ENCODE data around the gene HLA-DPA1. TPM values are rescaled to one million over a fixed set of nuclear protein-coding genes. Genes with fewer than 3 reads are reported as not detected.
A peak's percentile ranks its signal among the peaks of the same experiment; 100 is the strongest.

HLA-DPA1 gene
- total RNA-seq, 1 experiment from 2014 or later = not detected

DNA sequence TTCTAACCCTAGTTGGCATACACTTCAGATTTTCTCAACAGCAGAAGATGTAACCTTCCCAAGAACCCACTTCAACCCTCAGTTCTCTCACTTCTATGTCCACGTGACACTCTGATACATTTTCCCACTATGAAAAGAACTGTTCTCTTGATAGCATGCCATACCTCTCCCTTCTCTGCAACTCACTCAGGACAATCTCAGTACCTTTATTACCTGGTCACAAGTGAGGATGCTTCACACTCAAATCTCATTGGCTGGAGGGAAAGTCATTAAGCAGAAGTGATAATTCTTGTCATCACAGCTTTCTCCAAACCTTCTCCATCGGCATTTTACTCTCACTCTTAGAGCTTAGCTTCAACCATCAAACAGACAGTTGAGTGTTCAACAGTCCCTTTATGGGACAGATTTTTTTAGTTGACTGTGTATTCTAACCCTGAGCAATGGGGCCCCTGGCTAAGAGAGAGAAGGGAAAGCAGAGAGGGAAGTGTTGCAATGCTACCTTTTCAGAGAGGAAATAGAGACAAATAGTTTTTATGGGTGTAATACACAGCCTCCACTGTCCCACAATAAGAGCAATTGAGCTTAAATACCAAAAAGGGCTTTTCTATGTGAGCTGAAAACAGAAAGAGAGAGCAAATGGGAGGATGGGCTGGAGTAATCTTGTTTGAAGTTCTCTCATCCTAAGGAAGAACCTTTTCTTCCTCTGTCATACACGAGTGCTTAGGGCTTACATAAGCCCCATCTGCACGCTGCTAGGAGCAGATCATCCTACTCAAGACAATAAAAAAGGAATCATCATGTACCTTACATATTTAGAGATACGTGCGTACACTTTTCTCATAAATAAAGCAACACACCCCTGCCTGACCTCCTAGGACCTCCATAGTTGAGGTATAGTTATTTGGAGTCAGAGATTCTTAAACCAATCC, 16.0 kb downstream of the HLA-DPA1 start:
- Mint-ChIP-seq H3K9me3 (ENCODE audit: unreplicated experiment) (peaks cover 12% of the 10 kb centered on the region), H3K36me3 (ENCODE audit: insufficient read depth, unreplicated experiment) (peaks cover 12% of the 10 kb centered on the region), H3K27me3 (ENCODE audit: insufficient read depth, unreplicated experiment) (no peaks in the 10 kb centered on the region), H3K4me1 (ENCODE audit: low read depth, unreplicated experiment) (peaks cover 8% of the 10 kb centered on the region), H3K4me3 (ENCODE audit: unreplicated experiment) (no peak overlapping the region), H3K27ac (ENCODE audit: unreplicated experiment) (no peak overlapping the region)
- H3K27me3 ChIP-seq (replicated peaks; ENCODE audit: control insufficient read depth, insufficient read depth, low read length) = no peaks in the 10 kb centered on the region
- ChIA-PET POLR2A (no interaction called here), CTCF (no interaction called here)
- DNase-seq = no peak
- no TSS peak for BruUV-seq (replicated peaks)
- TF ChIP-seq, protein P1, sequence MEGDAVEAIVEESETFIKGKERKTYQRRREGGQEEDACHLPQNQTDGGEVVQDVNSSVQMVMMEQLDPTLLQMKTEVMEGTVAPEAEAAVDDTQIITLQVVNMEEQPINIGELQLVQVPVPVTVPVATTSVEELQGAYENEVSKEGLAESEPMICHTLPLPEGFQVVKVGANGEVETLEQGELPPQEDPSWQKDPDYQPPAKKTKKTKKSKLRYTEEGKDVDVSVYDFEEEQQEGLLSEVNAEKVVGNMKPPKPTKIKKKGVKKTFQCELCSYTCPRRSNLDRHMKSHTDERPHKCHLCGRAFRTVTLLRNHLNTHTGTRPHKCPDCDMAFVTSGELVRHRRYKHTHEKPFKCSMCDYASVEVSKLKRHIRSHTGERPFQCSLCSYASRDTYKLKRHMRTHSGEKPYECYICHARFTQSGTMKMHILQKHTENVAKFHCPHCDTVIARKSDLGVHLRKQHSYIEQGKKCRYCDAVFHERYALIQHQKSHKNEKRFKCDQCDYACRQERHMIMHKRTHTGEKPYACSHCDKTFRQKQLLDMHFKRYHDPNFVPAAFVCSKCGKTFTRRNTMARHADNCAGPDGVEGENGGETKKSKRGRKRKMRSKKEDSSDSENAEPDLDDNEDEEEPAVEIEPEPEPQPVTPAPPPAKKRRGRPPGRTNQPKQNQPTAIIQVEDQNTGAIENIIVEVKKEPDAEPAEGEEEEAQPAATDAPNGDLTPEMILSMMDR (IDR thresholded peaks at IDR 0.05; ENCODE audit: insufficient read depth in 1 of 2, low read depth in 1 of 2, low read length in 1 of 2, severe bottlenecking in 1 of 2, unreplicated experiment in 1 of 2) = no peak
- H3K4me1 ChIP-seq = peaks cover 5% of the 10 kb centered on the region
- no peaks in the 10 kb centered on the region for H3K9me3 ChIP-seq
- no peak overlapping the region for H3K4me3 ChIP-seq (ENCODE audit: low read depth, low read length)
- intact Hi-C loops (cut with micrococcal nuclease; ENCODE audit: unreplicated experiment) = no loop called here
- H3K36me3 ChIP-seq (ENCODE audit: control insufficient read depth, insufficient read depth, low read length) = no peaks in the 10 kb centered on the region

DNA sequence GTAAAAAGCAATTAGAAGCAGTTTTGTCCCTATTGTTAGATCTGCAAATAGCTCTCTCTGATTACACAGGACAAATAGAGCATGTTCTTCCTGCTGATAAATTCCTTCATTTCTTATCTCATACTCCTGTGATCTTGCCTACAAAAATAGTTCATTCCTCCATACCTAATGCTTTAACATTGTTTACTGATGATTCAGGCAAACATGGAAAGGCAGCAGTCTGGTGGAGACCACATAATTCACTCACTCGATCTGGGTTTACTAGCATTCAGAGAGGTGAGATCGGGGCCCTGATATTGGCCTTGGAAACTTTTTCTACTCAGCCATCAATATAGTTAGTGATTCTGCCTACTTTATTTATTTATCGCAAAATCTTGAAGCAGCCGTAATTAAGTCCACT, 20.2 kb downstream of the HLA-DPA1 start:
- intact Hi-C loops (cut with micrococcal nuclease; ENCODE audit: unreplicated experiment) = no loop called here
- TF ChIP-seq, protein P1 (IDR thresholded peaks at IDR 0.05; ENCODE audit: insufficient read depth in 1 of 2, low read depth in 1 of 2, low read length in 1 of 2, severe bottlenecking in 1 of 2, unreplicated experiment in 1 of 2) = no peak
- H3K9me3 Mint-ChIP-seq (ENCODE audit: unreplicated experiment) = peaks cover 22% of the 10 kb centered on the region
- no TSS peak for BruUV-seq (replicated peaks)
- Histone ChIP-seq H3K27me3 (replicated peaks; ENCODE audit: control insufficient read depth, insufficient read depth, low read length) (no peaks in the 10 kb centered on the region), H3K9me3 (0 out of 2 replicates have a peak, but pooled peaks cover 4% of the 10 kb centered on the region), H3K4me1 (peaks cover 13% of the 10 kb centered on the region), H3K36me3 (ENCODE audit: control insufficient read depth, insufficient read depth, low read length) (no peaks in the 10 kb centered on the region), H3K4me3 (ENCODE audit: low read depth, low read length) (no peak overlapping the region)
- no peaks in the 10 kb centered on the region for H3K27me3 Mint-ChIP-seq (ENCODE audit: insufficient read depth, unreplicated experiment)
- peaks cover 8% of the 10 kb centered on the region for H3K4me1 Mint-ChIP-seq (ENCODE audit: low read depth, unreplicated experiment)
- POLR2A ChIA-PET = interaction anchor here (0.7 to 1.0 kb wide), 2 partner anchors 82 to 200 kb away, joined by 3 to 9 read pairs; no protein-coding TSS in a partner anchor
- peaks cover 12% of the 10 kb centered on the region for H3K36me3 Mint-ChIP-seq (ENCODE audit: insufficient read depth, unreplicated experiment)
- H3K4me3 Mint-ChIP-seq (ENCODE audit: unreplicated experiment) = peak overlapping the region; percentile 49
- H3K27ac Mint-ChIP-seq (ENCODE audit: unreplicated experiment) = peak overlapping the region; percentile 90
- DNase-seq = peak; percentile 47 to 58
- CTCF ChIA-PET = no interaction called here

DNA sequence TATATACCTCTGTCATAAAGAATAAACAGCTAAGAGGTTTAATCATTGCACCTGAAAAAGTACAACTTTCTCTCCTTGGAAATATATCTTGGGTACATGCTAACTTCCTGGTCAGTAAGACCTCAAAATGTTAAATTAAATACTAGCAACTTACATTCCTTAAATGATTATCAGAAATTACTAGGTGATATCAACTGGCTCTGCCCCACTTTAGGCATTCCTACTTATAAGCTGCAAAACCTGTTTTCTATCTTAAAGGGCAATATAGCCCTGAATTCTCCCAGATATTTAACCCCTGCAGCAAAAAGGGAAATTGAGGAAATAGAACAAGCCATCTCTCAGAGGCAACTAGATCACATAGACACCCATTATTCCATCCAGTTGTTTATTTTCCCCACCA, 20.8 kb downstream of the HLA-DPA1 start:
- Mint-ChIP-seq H3K4me1 (ENCODE audit: low read depth, unreplicated experiment) (peaks cover 8% of the 10 kb centered on the region), H3K27me3 (ENCODE audit: insufficient read depth, unreplicated experiment) (no peaks in the 10 kb centered on the region), H3K36me3 (ENCODE audit: insufficient read depth, unreplicated experiment) (peaks cover 12% of the 10 kb centered on the region), H3K9me3 (ENCODE audit: unreplicated experiment) (peaks cover 22% of the 10 kb centered on the region), H3K27ac (ENCODE audit: unreplicated experiment) (peak overlapping the region; percentile 90), H3K4me3 (ENCODE audit: unreplicated experiment) (peak overlapping the region; percentile 49)
- H3K4me3 ChIP-seq (ENCODE audit: low read depth, low read length) = no peak overlapping the region
- 0 out of 2 replicates have a peak, but pooled peaks cover 4% of the 10 kb centered on the region for H3K9me3 ChIP-seq
- DNase-seq = peak in 1 of 2 experiments; percentile 11
- H3K27me3 ChIP-seq (replicated peaks; ENCODE audit: control insufficient read depth, insufficient read depth, low read length) = no peaks in the 10 kb centered on the region
- no TSS peak for BruUV-seq (replicated peaks)
- ChIA-PET CTCF (no interaction called here), POLR2A (interaction anchor here (0.7 to 1.0 kb wide), 3 partner anchors 81 to 199 kb away, joined by 3 to 9 read pairs (median 3); no protein-coding TSS in a partner anchor)
- no peaks in the 10 kb centered on the region for H3K36me3 ChIP-seq (ENCODE audit: control insufficient read depth, insufficient read depth, low read length)
- TF ChIP-seq, protein P1 (IDR thresholded peaks at IDR 0.05; ENCODE audit: insufficient read depth in 1 of 2, low read depth in 1 of 2, low read length in 1 of 2, severe bottlenecking in 1 of 2, unreplicated experiment in 1 of 2) = no peak
- peaks cover 13% of the 10 kb centered on the region for H3K4me1 ChIP-seq
- intact Hi-C loops (cut with micrococcal nuclease; ENCODE audit: unreplicated experiment) = no loop called here

All from Caco-2 (cell line).